Measurements from ENCODE around the gene DYNC2H1.

Gene DYNC2H1

GRCh38 chr11:103471546-103471945, 362.3 kb downstream of the DYNC2H1 start:
- no peak for DNase-seq

GRCh38 chr11:103476874-103477273, 367.6 kb downstream of the DYNC2H1 start:
- DNase-seq: no peak

- no peak for DNase-seq
Observed at GRCh38 chr11:103480421-103480820, 371.2 kb downstream of the DYNC2H1 start.

GRCh38 chr11:103483996-103484395, 374.8 kb downstream of the DYNC2H1 start:
- no peak for DNase-seq

GRCh38 chr11:103484545-103484944, 375.3 kb downstream of the DYNC2H1 start:
- no peak for DNase-seq

- DNase-seq: no peak
Observed at GRCh38 chr11:103486604-103487003, 377.4 kb downstream of the DYNC2H1 start.

GRCh38 chr11:103487113-103487512, 377.9 kb downstream of the DYNC2H1 start:
- no peak for DNase-seq

GRCh38 chr11:103488031-103488461, 378.8 kb downstream of the DYNC2H1 start:
- no peak for DNase-seq

GRCh38 chr11:103488579-103488978, 379.4 kb downstream of the DYNC2H1 start:
- DNase-seq: no peak

GRCh38 chr11:103491777-103492176, 382.6 kb downstream of the DYNC2H1 start:
- DNase-seq: no peak

- no peak for DNase-seq
Observed at GRCh38 chr11:103494491-103494890, 385.3 kb downstream of the DYNC2H1 start.

GRCh38 chr11:103497268-103497667, 388.0 kb downstream of the DYNC2H1 start:
- no peak for DNase-seq

- DNase-seq: no peak
Observed at GRCh38 chr11:103499710-103500340, 390.6 kb downstream of the DYNC2H1 start.

- no peak for DNase-seq
Observed at GRCh38 chr11:103515283-103515682, 406.1 kb downstream of the DYNC2H1 start.

- no peak for DNase-seq
Observed at GRCh38 chr11:103520792-103521191, 411.6 kb downstream of the DYNC2H1 start.

GRCh38 chr11:103525069-103525468, 415.8 kb downstream of the DYNC2H1 start:
- no peak for DNase-seq

- DNase-seq: no peak
Observed at GRCh38 chr11:103528046-103528445, 418.8 kb downstream of the DYNC2H1 start.

GRCh38 chr11:103528596-103528995, 419.4 kb downstream of the DYNC2H1 start:
- no peak for DNase-seq

GRCh38 chr11:103529181-103529684, 420.0 kb downstream of the DYNC2H1 start:
- no peak for DNase-seq
